GM12801 (cell line): ENCODE results near the gene SERAC1.

Experiments
- TF ChIP-seq, protein P1 (sequence below): IDR thresholded peaks from one replicate; pipeline ENCODE4 v1.5.1; 2011; ENCODE audit warnings: control low read depth; ENCODE audit not compliant: insufficient read length; ENCODE audit errors: extremely low read depth

Gene SERAC1

DNA sequence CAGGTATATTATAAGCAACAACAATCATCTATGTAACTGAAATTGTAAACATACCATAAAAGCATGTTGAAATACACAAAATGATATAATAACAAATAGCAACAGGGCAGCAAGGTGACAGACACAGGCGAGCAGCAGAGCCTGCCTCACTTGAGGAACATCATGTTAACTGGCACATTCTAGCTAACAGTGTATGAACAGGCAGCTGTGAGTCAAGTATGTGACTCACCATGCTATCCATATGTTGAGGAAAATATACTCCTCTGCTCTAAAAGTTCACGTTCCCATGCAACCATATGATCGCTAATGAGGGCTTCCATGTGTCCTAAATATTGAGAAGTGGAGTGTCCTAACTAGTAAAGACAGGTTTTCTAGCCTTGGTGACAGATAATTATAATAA, 18.4 kb downstream of the SERAC1 start:
- TF ChIP-seq, protein P1, sequence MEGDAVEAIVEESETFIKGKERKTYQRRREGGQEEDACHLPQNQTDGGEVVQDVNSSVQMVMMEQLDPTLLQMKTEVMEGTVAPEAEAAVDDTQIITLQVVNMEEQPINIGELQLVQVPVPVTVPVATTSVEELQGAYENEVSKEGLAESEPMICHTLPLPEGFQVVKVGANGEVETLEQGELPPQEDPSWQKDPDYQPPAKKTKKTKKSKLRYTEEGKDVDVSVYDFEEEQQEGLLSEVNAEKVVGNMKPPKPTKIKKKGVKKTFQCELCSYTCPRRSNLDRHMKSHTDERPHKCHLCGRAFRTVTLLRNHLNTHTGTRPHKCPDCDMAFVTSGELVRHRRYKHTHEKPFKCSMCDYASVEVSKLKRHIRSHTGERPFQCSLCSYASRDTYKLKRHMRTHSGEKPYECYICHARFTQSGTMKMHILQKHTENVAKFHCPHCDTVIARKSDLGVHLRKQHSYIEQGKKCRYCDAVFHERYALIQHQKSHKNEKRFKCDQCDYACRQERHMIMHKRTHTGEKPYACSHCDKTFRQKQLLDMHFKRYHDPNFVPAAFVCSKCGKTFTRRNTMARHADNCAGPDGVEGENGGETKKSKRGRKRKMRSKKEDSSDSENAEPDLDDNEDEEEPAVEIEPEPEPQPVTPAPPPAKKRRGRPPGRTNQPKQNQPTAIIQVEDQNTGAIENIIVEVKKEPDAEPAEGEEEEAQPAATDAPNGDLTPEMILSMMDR = no peak

DNA sequence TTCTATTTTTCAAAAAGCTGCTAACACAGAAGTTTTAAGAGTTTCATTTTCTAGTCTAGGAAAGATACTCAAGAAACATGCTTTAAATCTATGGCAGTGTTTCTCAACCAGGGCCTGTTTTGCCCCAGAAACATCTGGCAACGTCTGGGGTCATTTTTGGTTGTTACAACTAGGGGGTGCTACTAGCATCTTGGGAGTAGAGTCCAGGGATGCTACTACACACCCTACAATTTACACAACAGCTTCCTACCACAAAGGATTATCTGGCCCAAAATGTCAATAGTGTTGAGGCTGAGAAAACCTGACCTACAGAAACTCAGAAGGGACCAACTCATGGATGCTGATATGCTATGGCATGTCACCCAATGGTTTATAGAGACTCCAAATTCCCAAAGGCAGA, 24.4 kb downstream of the SERAC1 start:
- TF ChIP-seq, protein P1 = no peak

DNA sequence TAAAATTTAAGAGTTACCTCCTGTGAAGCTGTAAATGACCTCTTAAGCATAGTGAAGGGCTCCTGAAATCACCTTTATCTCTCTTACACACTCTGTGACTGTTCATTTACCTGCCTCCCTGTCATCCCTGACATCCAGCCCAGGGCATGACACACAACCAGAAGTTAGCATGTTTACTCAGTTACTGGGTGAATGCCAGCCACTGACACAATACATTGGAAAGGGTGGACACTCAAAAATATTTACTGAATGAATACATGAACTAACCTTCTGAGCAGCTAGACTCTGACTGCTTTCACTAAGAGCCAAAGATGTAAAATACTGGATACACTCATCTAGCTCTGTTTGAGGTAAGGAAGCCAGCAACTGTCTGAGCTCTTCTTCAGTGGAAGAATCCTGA, 25.3 kb downstream of the SERAC1 start:
- TF ChIP-seq, protein P1 = no peak

DNA sequence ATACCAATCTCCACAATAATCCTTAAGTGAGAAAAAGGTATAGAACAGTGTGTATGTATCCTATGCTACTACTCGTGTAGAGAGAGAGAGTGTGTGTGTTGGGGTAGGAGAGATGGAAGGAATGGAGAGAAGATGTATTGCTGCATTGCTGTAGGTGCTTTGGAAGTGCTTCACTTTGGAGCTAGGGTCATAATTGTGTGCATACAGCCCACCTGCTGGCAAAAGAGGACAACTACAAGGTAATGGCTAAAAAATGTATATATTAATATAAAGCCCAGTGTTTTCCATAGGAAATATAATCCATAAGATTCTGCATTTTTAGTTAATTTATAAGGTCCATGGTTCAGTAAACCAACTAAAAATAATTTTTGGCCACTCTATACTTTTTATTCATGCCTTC, 36.1 kb downstream of the SERAC1 start:
- TF ChIP-seq, protein P1 = no peak

DNA sequence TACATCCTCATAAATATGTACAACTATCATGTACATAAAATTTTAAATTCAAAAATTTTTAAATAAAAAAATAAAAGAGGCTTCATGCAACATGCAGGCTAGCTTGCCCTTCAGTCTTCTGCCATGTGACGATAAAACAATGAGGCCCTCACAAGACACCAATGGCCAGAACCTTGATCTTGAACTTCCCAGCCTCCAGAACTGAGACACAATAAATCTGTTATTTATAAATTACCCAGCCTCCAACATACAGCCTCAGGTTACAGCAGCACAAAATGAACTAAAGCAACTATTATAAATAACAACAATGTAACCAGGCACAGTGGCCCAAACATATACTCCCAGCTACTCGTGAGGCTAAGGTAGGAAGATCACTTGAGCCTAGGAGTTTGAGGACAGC, 42.8 kb downstream of the SERAC1 start:
- TF ChIP-seq, protein P1 = no peak

DNA sequence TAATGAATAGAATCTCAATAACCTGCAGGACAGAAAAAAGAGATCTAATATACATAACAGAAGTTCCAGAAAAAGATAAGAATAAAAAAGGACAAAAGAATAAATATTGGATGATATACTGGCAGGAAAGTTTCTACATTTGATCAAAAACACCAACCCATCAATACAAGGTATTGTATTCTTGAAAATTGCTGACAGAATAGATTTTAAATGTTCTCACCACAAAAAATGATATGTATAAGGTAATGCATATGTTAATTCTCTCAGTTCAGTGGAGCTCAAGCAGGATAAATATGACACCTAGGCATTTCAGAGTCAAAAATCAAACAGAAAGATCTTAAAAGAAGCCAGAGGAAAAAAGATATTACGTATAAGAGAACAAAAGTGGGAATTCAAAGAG, 43.8 kb downstream of the SERAC1 start:
- TF ChIP-seq, protein P1 = no peak

DNA sequence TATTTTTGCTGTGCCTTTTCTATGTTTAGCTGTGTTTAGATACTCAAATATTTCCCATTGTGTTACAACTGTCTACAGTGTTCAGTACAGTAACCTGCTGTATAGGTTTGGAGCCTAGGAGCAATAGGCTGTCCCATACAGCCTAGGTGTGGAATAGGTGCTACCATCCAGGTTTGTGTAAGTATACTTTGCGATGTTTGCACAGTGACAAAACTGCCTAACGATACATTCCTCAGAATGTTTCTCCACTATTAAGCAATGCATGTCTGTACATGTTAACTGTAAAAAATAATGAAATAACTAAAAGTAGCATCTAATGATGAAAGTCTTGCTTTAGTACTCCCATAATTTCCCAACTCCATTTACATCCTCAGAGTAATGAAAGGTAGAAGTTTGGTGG, 46.0 kb downstream of the SERAC1 start:
- TF ChIP-seq, protein P1 = no peak

DNA sequence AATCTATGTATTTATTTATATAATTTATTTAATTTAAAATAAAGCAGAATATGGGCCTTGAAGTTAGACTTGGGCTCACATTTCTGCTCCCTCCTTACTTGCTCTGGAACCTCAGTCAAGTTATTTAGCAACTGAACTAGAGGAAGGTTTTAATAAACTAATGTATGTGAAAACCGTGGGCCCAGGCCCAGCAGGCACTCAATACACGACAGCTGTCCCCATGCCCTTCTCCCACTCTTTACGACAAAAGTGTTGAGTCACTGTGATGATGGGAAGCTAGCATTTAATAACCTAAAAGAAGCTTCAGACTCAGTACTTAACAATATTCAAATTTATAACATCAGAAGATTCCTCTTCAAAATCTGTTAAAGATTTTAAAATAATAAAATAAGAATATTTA, 46.7 kb downstream of the SERAC1 start:
- TF ChIP-seq, protein P1 = no peak
